Measurements from ENCODE around the gene TRIM32.

GRCh38 chr9:116691607-116692006, 4.5 kb downstream of the TRIM32 start:
- TF ChIP-seq CTCF (IDR thresholded peaks at IDR 0.05; ENCODE audit: insufficient read depth, low read depth, low read length) (no peak), EZH2 (IDR thresholded peaks at IDR 0.05; ENCODE audit: insufficient read depth, low read length) (no peak)

All from astrocyte (in vitro differentiated cells and primary cell).